NCI-H1930 (cell line): ENCODE measurements around the gene TMEM253.

Experiments used
- DNase-seq, 2 experiments: peaks; one replicate each; lab custom pipeline; 2025; lab: John Stamatoyannopoulos, UW

The TMEM253 gene

GRCh38 chr14:21105095-21105494, 4.2 kb downstream of the TMEM253 start:
- DNase-seq = no peak

GRCh38 chr14:21106176-21106497, 5.3 kb downstream of the TMEM253 start:
- DNase-seq = no peak

GRCh38 chr14:21106498-21107282, 5.8 kb downstream of the TMEM253 start:
- peak; percentile 30 to 55 for DNase-seq

DNA sequence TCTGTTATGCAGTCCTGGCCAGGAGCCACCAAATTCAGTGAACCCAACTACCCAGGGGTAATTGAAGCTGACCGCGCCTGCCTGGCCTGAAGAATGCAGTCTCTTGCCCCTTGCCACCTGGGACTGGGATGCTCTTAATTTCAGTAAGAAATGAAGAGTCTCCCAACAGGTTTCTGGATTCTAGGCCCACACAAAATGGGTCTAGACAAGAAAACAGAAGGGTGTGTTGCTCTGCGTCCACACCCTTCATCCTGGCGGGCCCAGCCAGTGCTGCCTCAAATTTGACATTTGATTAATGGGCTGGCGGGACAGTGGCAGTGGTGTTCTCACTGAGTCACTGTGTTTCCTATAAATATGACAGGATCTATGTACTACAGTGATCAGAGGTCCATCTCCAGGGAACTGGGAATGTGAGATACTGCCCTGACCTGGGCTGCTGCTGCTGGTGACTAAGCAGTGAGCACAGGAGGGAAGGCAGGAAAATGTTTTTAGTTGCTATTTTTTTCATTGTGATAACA, 6.5 kb downstream of the TMEM253 start:
- no peak for DNase-seq

DNA sequence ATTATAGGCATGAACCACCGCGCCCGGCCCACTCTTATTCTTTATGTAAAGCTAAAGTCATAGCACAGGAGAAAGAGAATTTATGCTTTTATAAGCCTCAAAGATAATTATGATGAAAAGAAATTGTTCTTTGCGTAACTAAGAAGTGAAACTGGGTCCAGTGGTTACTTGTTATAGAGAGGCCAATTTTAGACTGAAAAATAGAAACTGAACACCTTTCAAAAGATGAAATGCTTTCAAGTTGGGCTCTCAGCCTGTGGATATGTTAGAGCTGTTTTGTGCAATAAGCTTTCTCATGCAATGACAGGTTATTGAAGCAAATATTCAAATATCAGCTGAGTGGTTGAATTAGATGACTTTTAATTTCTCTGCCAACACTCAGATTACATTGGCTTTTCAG, 7.9 kb downstream of the TMEM253 start:
- DNase-seq = no peak

DNA sequence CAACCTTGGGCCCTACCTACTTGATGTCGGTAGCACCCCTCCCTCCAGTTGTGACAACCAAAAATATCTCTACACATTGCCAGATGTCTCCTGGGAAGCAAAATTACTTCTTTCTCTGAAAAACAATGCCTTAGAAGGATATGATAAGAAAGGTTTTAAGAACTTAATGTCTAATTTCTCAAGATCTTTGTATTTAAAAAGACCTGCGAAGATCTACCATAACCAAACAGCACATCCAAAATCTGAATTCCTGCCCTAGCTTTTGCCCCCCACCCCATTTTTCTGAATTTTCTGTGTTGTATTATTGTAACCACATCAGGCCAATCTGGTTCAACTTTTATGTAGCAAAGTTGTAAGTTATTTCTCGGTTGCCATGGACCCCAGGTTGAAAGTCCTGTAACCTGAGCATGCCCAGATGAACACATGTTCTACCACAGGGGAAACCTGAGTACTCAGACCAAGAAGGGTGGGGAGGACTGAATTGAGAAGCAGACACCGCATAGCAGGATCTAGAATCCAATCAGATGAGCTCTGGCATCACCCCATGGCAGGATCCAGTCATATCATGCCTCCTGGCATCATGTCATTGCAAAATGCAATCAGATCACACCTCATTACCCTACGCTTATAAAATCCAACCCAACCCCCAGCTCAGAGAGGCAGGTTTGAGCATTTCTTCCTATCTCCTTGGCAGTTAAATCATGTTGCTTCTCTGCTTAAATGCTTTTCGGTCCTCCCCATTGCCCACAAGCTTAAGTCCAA, 8.7 kb downstream of the TMEM253 start:
- DNase-seq = no peak

DNA sequence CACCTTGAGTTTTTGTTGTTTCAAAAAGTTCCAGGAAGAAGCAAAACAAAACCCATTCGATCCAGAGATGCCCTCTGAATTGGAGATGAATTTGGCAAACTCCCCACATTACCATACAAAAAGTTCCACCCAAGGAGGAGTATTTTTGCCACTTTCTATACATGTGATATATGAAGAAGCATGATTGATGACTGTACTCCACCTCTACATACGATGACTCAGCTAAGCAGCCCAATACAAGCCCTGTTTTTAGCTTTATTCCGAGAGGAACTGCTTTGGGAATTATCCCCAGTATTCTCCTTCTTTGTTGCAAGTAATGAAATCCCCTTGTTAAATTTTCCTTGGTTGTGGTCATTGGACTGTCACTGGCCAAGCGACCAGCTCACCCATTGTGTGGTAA, 11.4 kb downstream of the TMEM253 start:
- DNase-seq = no peak

- DNase-seq = no peak
Observed at GRCh38 chr14:21113369-21113768, 12.5 kb downstream of the TMEM253 start.

DNA sequence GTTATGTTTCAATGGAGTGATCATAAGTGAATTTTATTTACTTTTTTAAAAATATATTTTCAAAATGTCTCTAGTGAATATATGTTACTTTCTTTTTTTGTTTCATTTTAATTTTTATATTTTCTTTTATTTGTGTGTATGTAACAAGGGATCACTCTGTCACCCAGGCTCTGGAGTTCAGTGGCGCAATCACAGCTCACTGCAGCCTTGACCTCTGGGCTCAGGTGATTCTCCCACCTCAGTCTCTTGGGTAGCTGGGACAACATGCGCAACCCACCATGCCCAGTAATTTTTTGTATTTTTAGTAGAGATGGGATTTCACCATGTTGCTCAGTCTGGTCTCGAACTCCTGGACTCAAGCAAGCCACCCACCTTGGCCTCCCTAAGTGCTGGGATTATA, 18.1 kb downstream of the TMEM253 start:
- no peak for DNase-seq

- DNase-seq = no peak
Observed at GRCh38 chr14:21120686-21121085, 19.8 kb downstream of the TMEM253 start.

DNA sequence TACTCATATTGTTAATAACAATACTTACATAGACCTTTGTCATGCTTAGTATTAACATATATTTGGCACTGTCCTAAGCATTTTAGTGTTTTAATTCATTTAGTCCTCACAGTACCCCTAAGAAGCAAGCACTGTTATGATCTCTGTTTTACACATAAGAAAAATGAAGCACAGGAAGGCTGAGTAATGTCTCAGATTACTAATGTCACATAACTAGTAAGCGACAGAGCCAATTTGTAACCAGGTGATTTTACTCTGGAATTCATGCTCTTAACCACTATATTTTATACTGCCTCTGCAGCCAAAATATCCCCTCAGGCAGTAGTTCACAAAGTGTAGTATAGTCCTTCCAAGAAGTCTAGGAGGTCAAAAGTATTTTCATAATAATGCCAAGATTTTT, 20.3 kb downstream of the TMEM253 start:
- DNase-seq = no peak

- DNase-seq = no peak
Observed at GRCh38 chr14:21123429-21123828, 22.6 kb downstream of the TMEM253 start.

DNA sequence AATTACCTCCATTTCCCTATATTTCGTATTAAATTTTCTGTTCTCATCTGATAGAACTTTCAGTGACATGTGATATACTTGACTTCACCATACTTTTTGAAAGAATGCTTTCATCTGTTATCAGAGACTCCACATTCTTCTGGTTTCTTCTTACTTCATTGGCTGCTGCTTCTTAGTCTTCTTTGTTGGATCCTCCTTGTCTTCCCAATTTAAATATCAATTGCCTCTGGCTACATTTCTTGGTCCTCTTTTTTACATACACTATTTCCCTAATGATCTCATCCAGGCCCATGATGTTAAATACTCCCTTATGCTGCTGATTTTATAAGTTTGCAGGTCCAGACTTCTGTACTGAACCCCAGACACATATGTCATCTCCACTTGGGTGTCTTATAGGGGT, 33.0 kb downstream of the TMEM253 start:
- no peak for DNase-seq

GRCh38 chr14:21136024-21136423, 35.2 kb downstream of the TMEM253 start:
- no peak for DNase-seq

DNA sequence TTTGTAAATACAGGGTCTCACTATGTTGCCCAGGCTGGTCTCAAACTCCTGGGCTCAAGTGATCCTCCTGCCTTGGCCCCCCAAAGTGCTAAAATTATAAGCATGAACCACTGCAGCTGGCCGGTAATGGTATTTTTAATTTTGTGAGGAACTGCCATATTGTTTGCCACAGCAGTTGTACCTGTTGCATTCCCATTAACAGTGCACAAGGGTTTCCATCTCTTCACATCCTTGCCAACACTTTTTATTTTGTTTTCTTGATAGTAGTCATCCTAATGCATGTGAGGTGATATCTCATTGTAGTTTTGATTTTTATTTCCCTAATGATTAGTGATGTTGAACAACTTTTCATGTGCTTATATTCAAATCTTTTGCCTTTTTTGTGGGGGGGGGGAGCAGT, 41.5 kb downstream of the TMEM253 start:
- no peak for DNase-seq

DNA sequence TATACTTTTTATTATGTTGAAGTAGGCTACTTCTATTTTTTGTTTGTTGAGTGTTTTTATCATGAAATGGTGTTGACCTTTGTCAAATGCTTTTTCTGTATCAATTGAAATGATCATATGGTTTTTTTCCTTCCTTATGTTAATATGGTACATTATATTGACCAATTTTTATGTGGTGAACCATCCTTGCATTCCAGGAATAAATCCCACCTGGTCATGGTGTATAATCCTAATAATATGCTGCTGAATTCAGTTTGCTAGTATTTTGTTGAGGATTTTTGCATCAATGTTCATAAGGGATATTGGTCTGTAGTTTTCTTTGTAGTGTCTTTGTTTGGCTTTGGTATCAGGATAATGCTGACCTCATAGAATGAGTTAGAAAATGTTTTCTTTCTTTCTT, 44.6 kb downstream of the TMEM253 start:
- DNase-seq = no peak

DNA sequence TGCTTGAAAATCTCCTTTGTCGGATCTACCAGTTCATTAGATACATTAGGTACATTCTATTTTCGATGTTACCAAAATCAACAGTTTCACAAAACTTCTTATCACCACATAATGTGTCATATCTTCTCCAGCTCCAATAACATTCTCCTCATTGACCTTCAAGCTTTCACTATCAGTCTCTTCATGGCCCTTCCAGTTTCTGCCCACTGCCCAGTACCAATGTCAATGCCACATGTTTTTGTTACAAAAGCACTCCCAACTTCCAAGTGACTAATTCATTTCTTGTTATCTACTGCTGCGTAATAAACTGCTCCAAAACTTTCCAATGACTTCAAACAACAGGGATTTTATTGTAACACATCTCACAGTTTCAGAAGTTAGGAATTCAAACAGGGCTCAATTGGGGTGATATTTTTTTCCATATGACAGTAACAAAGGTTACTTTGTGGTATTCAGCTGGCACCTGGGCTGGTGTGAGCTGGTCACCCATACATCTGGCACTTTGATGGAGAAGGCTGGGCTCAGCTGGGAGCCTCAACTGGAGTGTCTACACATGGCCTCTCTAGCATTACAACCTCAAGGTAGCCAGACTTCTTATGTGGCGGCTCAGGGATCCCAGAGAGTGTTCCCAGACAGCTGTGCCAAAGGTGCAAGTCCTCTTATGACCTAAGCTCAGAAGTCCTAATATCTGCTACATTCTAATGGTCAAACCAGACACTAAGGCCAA, 48.9 kb downstream of the TMEM253 start:
- DNase-seq = no peak
